ENCODE data around the gene DNAH2.

Gene DNAH2

DNA sequence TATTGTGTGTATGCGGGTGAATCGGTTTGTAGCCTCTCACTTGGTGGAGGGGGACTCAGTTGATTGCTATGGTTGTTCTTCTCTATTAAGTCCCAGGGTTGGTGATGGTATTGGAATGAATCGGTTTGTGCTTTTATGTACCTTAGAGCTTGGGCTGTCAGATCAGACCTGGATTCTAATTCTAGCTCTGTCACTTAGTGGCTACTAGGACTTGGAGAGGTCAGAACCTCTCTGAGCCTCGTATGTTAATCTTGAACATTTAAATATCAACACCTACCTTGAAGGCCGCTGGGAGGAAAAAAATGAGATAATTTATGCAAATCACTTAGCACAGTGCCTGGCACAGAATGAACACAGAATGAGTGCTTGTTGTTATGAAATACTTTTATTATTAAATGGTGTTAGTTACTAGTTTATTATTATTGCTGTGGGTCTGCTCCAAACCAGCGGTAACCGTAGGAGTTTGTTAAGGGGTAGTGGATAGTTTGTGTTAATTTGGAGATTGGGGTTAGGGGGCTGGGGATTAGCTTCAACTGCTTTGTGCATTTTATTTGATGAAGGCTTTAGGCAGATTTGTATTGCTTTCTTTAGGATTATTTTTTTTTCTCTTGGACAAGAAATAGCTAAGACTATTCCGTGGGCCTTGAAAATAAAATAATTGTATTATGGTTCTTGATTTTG, 120.0 kb downstream of the DNAH2 start:
- DNase-seq (ENCODE audit: low read depth in 1 of 2, low spot score in 1 of 2): no peak

DNA sequence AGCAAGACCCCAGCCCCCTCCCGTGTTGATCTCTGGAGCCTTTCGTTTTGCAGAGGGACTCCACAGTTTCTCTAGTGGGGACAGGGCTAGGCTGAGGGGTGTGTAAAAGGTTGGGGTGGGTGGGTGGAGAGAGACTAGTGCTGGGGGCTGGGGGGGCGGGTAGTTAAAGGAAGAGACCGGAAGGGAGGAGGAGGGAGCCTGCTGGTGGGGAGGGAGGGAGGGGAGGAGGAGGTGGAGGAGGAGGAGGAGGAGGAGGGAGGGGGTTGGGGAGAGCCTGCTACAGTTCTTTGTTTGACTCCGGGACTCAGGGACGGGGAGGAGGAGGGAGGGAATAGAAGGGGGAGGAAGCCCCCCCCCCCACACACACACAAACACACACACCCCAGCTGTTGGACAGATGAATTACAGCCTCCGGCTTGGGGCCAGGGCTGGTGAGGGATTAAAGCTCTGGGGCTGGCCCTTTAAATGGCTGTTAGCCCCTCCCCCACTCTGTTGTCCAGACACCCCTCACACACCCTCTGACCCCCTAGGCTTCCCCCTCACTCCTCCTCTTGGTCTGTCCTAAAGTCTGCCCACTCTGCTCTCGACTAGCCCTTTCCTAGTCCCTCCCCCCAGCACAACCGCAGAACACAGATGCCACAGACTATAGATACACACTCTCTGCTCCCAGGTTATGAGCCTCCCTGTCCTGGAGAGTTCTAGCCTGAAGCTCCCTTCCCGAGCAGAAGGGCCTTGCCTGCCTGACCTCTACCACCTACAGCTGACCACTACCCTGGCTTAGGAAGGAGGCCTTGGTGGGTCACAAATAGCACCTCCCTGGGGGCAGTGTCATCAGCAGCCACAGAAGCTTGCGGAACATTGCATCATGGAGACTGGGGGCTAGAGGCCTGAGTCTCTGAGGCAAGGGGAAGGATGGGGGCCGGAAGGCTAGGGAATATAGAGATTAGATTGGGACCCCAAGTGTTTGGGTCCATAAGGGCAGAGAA, 120.8 kb downstream of the DNAH2 start:
- no peak for DNase-seq (ENCODE audit: low read depth in 1 of 2, low spot score in 1 of 2)

DNA sequence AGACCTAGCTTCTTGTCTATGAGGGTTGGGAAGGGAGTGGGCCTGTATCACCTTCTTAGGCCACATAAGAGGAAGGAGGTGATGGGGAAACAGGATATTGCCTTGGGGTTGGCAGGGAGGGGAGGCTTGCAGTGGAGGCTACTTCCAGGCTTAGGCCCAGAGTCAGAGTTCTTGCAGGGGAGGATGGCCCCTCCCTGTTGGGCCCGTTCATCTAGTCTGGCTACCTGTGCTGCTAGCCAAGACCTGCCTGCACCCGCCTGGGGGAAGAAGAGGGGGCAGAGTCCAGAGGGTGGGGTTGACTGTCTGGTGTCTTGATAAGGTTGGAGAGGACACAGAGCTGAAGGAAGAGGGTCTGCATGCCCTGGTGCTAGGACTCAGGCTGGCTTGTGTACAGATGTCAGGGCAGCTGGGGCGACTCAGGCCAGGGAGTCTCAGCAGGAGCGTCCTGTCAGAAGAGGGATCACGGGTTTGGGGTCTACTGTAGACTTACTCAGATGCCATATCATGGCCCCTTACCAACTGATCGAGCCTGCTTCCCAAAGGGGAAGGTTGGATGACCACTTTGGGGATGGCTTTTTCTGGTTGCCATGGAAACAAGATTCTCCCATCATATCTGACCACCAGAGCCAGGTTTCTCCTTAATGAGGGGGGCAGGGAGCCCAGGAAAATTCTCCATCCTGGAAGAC, 121.8 kb downstream of the DNAH2 start:
- no peak for DNase-seq (ENCODE audit: low read depth in 1 of 2, low spot score in 1 of 2)

DNA sequence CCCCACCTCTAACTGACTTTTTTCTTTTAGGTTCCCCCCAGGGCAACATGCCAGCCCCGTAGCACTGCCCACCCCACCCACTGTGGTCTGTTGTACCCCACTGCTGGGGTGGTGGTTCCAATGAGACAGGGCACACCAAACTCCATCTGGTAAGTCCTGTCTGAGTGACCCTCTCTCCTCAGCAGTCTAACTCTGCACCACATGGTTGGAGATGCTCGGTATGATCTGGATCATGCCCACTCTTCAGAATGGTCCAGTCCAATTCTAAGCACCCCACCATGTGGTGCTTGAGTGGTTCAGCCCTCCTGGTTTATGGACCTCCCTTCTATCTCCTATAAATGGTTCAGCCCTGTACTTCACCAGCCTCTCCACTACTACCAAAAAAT, 122.3 kb downstream of the DNAH2 start:
- no peak for DNase-seq (ENCODE audit: low read depth in 1 of 2, low spot score in 1 of 2)

DNA sequence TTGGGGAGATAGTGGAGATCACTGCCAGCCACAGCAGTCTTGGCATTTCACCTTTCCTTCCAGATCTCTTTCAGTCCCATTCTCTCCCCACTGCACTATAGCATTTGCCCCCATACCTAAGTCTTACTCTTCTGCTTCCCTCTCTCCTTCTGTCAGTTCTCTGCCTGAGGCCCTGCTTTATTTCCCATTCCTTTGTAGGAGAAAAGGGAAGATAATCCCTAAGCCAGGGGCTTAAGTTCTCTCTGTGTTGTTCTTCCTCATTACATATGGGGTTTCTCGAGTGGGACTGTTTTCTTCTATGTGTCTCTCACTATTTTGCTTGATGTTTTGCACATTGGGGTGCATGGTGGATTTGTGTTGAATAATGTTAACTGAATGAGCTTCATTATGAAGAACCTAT, 122.9 kb downstream of the DNAH2 start:
- no peak for DNase-seq (ENCODE audit: low read depth in 1 of 2, low spot score in 1 of 2)

DNA sequence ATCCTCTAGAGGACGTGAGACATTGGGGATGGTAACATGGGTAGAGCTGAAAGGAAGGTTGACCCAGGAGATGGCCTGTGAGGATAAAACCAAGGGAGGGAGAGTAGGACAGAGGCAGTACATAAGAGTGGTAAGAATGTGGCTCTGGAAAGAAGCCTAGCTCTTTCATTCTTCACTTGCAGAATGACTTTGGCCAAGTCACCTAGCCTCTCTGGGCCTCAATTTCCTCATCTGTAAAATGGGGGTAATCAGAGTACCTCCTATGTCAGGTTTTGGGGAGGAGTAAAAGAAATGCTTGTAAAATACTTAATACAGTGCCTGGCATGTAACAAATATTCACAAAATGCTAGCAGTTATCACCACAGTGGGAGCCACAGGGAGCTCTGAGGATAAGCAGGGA, 123.3 kb downstream of the DNAH2 start:
- DNase-seq (ENCODE audit: low read depth in 1 of 2, low spot score in 1 of 2): no peak

DNA sequence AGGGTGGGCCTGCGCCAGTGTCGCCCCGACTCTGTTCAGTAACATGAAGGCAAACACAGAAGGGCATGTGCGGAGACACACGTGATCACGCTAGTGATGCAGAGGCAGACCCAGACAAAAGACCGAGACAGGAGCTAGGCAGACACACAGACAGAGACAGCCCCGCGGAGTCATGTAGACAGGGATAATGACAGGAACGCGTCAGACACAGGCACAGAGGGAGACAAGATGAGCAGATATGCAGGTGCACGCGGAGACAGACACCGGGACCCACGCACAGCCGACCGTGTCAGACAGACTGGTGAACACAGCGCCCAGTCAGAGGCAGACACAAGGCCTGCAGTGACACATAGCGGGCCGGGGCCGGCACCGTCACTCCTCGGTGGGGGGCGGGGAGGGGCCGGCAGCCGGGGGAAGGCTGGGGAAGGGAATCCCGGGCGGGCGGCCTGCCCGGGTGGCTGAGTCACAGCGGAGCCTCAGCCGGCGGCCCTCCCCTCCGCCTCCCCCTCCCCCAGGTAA, 123.9 kb downstream of the DNAH2 start:
- peak; percentile 90 for DNase-seq (ENCODE audit: low read depth in 1 of 2, low spot score in 1 of 2)

DNA sequence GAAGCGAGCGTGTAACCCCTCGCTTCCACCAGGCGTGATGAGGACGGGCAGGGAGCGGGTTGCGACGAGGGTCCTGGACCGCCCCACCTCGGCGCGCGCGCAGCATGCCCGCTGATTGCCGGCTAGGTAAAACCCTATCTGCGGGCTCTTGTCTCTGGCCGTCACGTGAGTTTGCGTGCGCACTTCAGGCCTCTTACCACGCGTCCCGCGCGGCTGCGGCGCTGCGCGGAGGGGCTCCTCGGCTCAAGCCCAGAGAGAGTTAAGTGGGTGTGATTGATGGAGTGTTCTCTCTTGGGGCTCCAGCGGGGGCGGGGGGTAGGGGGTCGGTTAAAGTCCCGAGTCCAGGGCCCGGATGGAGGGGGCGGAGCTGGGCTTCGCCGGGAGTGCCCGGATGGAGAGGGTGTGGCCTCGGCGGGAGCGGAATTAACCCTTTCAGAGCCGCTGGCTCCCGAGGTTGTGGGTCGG, 124.4 kb downstream of the DNAH2 start:
- DNase-seq (ENCODE audit: low read depth in 1 of 2, low spot score in 1 of 2): peak; percentile 70 to 83

DNA sequence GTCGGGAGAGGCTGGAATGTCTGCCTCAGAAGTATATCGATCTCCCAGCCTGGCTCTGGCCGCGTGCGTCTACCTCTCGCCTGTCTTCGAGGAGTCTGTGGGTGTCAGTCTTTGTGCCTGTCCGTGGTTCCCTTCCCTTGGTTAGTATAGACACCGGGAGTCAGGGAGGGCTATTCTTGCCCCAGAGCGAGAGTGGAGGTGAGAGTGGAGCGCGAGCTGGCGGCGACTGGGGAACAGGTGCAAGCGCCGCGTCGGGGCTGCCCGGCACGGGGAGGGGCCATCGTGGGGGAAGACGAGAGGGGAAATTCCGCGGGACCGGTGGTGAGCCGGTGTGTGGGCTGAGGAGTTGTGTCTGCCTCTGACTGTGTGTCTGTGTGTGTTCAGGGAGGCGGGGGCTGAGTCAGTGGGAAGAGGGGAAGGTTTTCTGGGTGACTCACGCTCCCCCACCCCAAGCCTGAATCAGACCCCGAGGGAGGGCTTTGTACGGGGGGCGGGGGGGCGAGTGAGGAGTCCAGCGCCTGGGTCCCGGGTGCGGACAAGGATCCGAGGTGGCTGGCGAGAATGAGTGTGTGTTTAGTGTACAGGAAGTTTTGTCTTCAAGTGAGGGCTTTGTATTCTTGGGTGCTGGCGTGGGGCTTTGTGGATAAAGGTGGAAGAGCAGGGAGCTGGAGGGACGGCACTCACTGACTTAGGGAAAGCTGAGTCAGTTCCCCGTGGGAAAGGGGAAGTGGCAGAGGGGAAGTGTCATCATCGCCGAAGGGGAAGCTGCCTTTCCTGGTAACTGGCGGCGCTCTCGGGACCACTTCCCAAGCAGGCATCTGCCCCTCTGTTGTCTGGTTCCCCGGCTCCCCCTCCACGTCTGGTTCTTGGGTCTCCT, 125.1 kb downstream of the DNAH2 start:
- DNase-seq (ENCODE audit: low read depth in 1 of 2, low spot score in 1 of 2): peak; percentile 91 to 97

DNA sequence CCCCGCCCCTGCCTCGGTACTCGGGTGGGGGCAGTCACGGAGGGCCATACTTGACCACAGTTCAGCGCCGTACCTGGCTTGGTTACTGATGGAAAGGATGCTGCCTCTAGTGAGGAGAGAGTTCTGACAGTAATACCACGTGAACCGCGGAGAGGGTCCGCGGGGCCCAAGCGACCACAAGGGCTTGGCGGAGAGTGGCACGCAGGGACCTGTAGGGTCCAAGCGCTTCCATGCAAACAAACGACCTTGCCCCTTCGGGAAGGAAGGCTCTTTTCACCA, 125.7 kb downstream of the DNAH2 start:
- peak in 1 of 2 donors; percentile 56 for DNase-seq (ENCODE audit: low read depth in 1 of 2, low spot score in 1 of 2)

DNA sequence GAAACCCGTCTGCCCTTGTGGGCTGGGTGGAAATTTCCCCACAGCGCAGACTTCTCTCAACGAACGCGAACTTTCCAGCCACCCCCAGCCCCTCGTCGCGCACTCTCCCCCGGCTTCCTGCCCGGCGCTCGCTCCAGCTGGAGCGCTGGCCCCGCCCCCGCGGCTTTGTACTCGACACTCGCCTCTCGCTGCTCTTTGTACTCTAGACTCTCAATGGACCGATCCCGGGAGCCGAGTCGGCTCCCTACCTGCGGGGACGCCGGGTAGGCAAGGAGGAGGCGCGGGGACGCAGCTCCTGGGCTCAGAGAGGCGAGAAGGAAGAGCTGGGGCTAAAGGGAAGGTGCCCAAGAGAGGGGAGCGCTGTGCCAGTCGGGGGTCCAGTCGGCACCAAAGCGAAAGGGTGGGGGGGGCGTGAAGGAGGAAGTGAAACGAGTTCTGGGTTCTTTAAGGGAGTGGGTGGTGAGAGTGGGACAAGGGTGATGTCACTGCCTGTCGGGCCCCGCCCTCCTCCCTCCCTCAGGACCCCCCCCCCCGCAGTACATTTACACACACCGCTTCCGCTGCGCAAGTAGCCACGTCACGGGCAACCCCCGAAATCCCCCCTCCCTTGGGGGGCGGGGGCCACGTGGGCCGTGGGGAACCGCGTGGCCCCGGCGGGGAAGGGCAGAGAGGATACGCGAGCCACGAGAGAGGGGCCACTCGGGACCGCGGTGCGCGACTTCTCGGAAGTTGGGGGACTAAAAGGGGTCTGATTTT, 126.2 kb downstream of the DNAH2 start:
- peak; percentile 86 to 88 for DNase-seq (ENCODE audit: low read depth in 1 of 2, low spot score in 1 of 2)

DNA sequence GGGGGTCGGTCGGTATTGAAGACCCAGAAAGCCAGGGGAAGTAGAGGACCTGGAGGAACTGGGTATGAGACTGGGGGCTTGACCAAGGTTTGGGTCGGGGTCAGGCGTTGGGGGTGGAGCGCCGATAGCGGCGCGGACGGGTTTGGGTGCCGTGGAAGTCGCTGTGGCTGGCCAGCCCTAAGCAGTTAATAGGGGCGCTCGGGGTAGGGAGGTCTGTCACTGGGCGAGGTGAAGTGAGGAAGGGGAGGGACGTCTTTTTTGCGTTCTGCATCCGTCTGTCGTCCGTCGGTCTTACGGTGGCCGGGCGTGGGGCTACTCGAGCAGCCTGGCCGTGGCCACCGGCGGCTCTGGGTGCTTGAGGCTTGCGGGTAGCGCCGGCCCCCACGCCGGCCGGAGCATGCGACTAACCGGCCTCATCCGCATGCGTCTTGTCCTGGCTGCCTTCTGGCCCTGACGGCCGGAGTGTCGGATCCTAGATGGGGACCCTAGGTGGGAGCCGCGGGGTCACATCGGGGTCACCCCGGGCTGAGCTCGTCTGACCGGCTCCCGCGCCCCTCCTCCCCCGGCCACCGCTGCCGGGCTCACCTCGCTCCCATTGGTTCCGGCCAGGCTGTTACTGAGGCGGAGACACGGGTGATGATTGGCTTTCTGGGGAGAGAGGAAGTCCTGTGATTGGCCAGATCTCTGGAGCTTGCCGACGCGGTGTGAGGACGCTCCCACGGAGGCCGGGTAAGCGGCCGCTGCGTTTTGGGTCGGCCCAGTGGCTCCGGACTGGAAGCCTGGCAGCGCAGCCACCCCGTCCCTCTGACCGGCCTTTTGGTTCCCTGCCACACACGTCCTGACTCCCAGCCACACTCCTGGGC, 127.0 kb downstream of the DNAH2 start:
- peak; percentile 60 to 80 for DNase-seq (ENCODE audit: low read depth in 1 of 2, low spot score in 1 of 2)

DNA sequence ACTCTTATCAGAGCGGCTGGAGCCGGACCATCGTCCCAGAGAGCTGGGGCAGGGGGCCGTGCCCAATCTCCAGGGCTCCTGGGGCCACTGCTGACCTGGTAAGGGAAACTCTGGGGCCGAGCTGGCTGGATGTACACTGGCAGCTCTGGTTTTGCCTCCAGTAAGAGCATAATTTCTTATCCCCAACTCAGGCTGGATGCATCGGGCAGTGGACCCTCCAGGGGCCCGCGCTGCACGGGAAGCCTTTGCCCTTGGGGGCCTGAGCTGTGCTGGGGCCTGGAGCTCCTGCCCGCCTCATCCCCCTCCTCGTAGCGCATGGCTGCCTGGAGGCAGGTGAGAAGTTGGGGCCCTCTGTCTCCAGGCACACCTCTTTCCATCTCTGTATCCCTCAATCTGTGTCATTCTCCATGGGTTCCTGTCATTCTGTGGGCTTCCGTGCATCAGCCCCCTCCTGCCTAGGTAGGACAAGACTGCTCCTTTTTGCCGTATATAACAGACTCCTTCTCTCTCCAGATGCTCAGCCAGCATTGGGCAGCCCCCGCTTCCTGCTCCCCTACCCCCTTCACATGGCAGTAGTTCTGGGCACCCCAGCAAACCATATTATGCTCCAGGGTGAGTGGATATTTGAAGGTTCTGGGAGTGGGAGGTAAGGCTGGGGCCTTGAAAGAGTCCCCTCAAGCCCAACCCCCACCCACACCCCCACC, 128.0 kb downstream of the DNAH2 start:
- DNase-seq (ENCODE audit: low read depth in 1 of 2, low spot score in 1 of 2): no peak

DNA sequence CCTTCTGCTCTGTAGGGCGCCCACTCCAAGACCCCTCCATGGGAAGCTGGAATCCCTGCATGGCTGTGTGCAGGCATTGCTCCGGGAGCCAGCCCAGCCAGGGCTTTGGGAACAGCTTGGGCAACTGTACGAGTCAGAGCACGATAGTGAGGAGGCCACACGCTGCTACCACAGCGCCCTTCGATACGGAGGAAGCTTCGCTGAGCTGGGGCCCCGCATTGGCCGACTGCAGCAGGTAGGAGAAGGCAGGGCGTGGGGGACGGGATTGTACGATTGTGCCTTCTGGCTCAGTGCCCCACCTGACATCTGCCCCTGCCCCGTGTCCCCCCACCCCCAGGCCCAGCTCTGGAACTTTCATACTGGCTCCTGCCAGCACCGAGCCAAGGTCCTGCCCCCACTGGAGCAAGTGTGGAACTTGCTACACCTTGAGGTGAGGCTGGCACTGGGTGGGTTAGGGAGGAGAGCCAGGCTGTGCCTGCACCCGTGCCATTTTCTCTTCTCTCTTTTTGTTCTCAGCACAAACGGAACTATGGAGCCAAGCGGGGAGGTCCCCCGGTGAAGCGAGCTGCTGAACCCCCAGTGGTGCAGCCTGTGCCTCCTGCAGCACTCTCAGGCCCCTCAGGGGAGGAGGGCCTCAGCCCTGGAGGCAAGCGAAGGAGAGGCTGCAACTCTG, 128.7 kb downstream of the DNAH2 start:
- DNase-seq (ENCODE audit: low read depth in 1 of 2, low spot score in 1 of 2): no peak

DNA sequence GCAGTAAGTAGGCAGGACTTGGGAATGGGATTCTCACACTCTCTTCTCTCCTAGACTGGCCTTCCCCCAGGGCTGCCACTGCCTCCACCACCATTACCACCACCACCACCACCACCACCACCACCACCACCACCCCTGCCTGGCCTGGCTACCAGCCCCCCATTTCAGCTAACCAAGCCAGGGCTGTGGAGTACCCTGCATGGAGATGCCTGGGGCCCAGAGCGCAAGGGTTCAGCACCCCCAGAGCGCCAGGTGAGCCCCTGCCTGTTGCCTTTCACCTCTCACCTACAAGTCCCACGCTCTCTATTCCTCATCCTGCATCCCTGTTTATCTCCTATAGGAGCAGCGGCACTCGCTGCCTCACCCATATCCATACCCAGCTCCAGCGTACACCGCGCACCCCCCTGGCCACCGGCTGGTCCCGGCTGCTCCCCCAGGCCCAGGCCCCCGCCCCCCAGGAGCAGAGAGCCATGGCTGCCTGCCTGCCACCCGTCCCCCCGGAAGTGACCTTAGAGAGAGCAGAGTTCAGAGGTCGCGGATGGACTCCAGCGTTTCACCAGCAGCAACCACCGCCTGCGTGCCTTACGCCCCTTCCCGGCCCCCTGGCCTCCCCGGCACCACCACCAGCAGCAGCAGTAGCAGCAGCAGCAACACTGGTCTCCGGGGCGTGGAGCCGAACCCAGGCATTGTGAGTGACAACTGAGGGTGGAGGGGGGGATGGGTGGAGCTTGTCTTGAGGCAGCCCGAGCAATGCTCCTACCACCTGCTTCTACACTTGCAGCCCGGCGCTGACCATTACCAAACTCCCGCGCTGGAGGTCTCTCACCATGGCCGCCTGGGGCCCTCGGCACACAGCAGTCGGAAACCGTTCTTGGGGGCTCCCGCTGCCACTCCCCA, 129.5 kb downstream of the DNAH2 start:
- DNase-seq (ENCODE audit: low read depth in 1 of 2, low spot score in 1 of 2): no peak

DNA sequence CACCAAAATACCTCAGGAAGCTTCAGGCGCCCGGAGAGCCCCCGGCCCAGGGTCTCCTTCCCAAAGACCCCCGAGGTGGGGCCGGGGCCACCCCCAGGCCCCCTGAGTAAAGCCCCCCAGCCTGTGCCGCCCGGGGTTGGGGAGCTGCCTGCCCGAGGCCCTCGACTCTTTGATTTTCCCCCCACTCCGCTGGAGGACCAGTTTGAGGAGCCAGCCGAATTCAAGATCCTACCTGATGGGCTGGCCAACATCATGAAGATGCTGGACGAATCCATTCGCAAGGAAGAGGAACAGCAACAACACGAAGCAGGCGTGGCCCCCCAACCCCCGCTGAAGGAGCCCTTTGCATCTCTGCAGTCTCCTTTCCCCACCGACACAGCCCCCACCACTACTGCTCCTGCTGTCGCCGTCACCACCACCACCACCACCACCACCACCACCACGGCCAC, 130.6 kb downstream of the DNAH2 start:
- DNase-seq (ENCODE audit: low read depth in 1 of 2, low spot score in 1 of 2): no peak

DNA sequence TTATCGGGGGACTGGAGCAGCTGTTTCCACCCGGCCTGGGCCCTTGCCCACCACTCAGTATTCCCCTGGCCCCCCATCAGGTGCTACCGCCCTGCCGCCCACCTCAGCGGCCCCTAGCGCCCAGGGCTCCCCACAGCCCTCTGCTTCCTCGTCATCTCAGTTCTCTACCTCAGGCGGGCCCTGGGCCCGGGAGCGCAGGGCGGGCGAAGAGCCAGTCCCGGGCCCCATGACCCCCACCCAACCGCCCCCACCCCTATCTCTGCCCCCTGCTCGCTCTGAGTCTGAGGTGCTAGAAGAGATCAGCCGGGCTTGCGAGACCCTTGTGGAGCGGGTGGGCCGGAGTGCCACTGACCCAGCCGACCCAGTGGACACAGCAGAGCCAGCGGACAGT, 131.2 kb downstream of the DNAH2 start:
- DNase-seq (ENCODE audit: low read depth in 1 of 2, low spot score in 1 of 2): no peak

Data from activated CD4-positive, alpha-beta T cell treated with anti-CD3 and anti-CD28 coated beads, Interleukin-2, amount 50 U/mL, for 24 hours (primary cell).